WTC11 (cell line): ENCODE measurements around the gene SCRG1. TPM values are rescaled to one million over a fixed set of nuclear protein-coding genes. Genes with fewer than 3 reads are reported as not detected.

Source experiments
- ATAC-seq: fragments of 200-7000 bp; cut with Tn5 transposase; 2 replicates; pipeline ENCODE4 v1.10.0; 2021; ENCODE audit warnings: mild to moderate bottlenecking, moderate library complexity
- CTCF ChIA-PET: fragments of 300-600 bp; sonication (Branson Sonifier 250); formaldehyde crosslinking; loops from one replicate; lab custom pipeline; 2021; ENCODE audit warnings: antibody characterized with exemption; lab: Charles Lee
- POLR2A ChIA-PET: fragments of 350-600 bp; sonication (Branson Sonifier 250); formaldehyde crosslinking; loops from one replicate; lab custom pipeline; 2021; ENCODE audit warnings: antibody characterized with exemption; lab: Charles Lee
- DNase-seq: peaks from one replicate; pipeline ENCODE4 v3.0.0; 2021; ENCODE audit warnings: low spot score
- H3K27ac Mint-ChIP-seq: 2 replicates; pipeline ENCODE4 v1.8.0; 2021; ENCODE audit warnings: mixed read lengths
- H3K27me3 Mint-ChIP-seq: 2 replicates; pipeline ENCODE4 v1.8.0; 2021; ENCODE audit warnings: low read depth, mild to moderate bottlenecking, moderate library complexity, mixed read lengths
- H3K36me3 Mint-ChIP-seq: 2 replicates; pipeline ENCODE4 v1.8.0; 2021; ENCODE audit warnings: mixed read lengths
- H3K4me1 Mint-ChIP-seq: 2 replicates; pipeline ENCODE4 v1.8.0; 2022; ENCODE audit warnings: mixed read lengths
- H3K4me3 Mint-ChIP-seq: 2 replicates; pipeline ENCODE4 v1.8.0; 2021; ENCODE audit warnings: mild to moderate bottlenecking, moderate library complexity, mixed read lengths
- H3K9me3 Mint-ChIP-seq: 2 replicates; pipeline ENCODE4 v1.8.0; 2021; ENCODE audit warnings: mixed read lengths
- CREM ChIP-seq: sonication (generic); formaldehyde crosslinking; IDR thresholded peaks from 2 replicates; pipeline ENCODE4 v1.8.1; 2022; ENCODE audit warnings: mild to moderate bottlenecking, missing genetic modification reagents, moderate library complexity
- FOXJ3 ChIP-seq: sonication (generic); formaldehyde crosslinking; IDR thresholded peaks from 2 replicates; pipeline ENCODE4 v1.9.0; 2021; ENCODE audit warnings: missing genetic modification reagents, mild to moderate bottlenecking, borderline replicate concordance
- KAT7 ChIP-seq: sonication (generic); formaldehyde crosslinking; IDR thresholded peaks from 2 replicates; pipeline ENCODE4 v1.8.1; 2023; ENCODE audit warnings: missing genetic modification reagents, mild to moderate bottlenecking, borderline replicate concordance
- NR1H2 ChIP-seq: sonication (generic); formaldehyde crosslinking; IDR thresholded peaks from 2 replicates; pipeline ENCODE4 v1.9.0; 2021; ENCODE audit warnings: mild to moderate bottlenecking, moderate library complexity, missing genetic modification reagents
- NR3C1 ChIP-seq: sonication (generic); formaldehyde crosslinking; conservative IDR thresholded peaks from 2 replicates; pipeline ENCODE4 v1.8.1; 2023; ENCODE audit warnings: low read depth, mild to moderate bottlenecking, missing genetic modification reagents
- TEAD1 ChIP-seq: sonication (generic); formaldehyde crosslinking; IDR thresholded peaks from 2 replicates; pipeline ENCODE4 v1.8.0; 2022; ENCODE audit warnings: mild to moderate bottlenecking, missing genetic modification reagents
- ZBTB21 ChIP-seq: sonication (generic); formaldehyde crosslinking; IDR thresholded peaks from 2 replicates; pipeline ENCODE4 v1.8.1; 2023; ENCODE audit warnings: mild to moderate bottlenecking, missing genetic modification reagents, borderline replicate concordance
- ZNF138 ChIP-seq: sonication (generic); formaldehyde crosslinking; conservative IDR thresholded peaks from 2 replicates; pipeline ENCODE4 v1.8.1; 2022; ENCODE audit warnings: mild to moderate bottlenecking, moderate library complexity, missing genetic modification reagents
- ZNF232 ChIP-seq: sonication (generic); formaldehyde crosslinking; IDR thresholded peaks from 2 replicates; pipeline ENCODE4 v1.8.0; 2022; ENCODE audit warnings: mild to moderate bottlenecking, missing genetic modification reagents
- total RNA-seq: library from RNA; stranded (reverse); gene quantifications from 3 replicates; pipeline ENCODE4 v1.2.3, GENCODE V29; 2021
- TF ChIP-seq, protein P1 (sequence below): sonication (generic); formaldehyde crosslinking; IDR thresholded peaks from 2 replicates; pipeline ENCODE4 v1.8.0; 2022; ENCODE audit warnings: mild to moderate bottlenecking, missing genetic modification reagents
- TF ChIP-seq, protein P2 (sequence below): sonication (generic); formaldehyde crosslinking; IDR thresholded peaks from 2 replicates; pipeline ENCODE4 v1.8.0; 2023; ENCODE audit warnings: missing genetic modification reagents, mild to moderate bottlenecking, borderline replicate concordance
- TF ChIP-seq, protein P3 (sequence below): sonication (generic); formaldehyde crosslinking; IDR thresholded peaks from 2 replicates; pipeline ENCODE4 v1.8.0; 2022; ENCODE audit warnings: mild to moderate bottlenecking, missing genetic modification reagents
- TF ChIP-seq, protein P4 (sequence below): sonication (generic); formaldehyde crosslinking; IDR thresholded peaks from 2 replicates; pipeline ENCODE4 v1.8.1; 2023; ENCODE audit warnings: mild to moderate bottlenecking, missing genetic modification reagents, moderate library complexity
- TF ChIP-seq, protein P5 (sequence below): sonication (generic); formaldehyde crosslinking; IDR thresholded peaks from 2 replicates; pipeline ENCODE4 v1.8.1; 2022; ENCODE audit warnings: mild to moderate bottlenecking, missing genetic modification reagents, moderate library complexity, borderline replicate concordance
- TF ChIP-seq, protein P6 (sequence below): fragments of 250-450 bp; sonication (Bioruptor Pico); IDR thresholded peaks from 2 replicates; pipeline ENCODE4 v2.1.2; 2022; ENCODE audit warnings: mild to moderate bottlenecking, moderate library complexity
- TF ChIP-seq, protein P7 (sequence below): sonication (generic); formaldehyde crosslinking; IDR thresholded peaks from 2 replicates; pipeline ENCODE4 v1.8.0; 2022; ENCODE audit warnings: mild to moderate bottlenecking, missing genetic modification reagents
- TF ChIP-seq, protein P8 (sequence below): fragments of 250-450 bp; sonication (Bioruptor Pico); IDR thresholded peaks from 2 replicates; pipeline ENCODE4 v1.9.0; 2021; ENCODE audit warnings: mild to moderate bottlenecking

SCRG1 gene
- total RNA-seq, 1 experiment from 2014 or later, result not detected

DNA sequence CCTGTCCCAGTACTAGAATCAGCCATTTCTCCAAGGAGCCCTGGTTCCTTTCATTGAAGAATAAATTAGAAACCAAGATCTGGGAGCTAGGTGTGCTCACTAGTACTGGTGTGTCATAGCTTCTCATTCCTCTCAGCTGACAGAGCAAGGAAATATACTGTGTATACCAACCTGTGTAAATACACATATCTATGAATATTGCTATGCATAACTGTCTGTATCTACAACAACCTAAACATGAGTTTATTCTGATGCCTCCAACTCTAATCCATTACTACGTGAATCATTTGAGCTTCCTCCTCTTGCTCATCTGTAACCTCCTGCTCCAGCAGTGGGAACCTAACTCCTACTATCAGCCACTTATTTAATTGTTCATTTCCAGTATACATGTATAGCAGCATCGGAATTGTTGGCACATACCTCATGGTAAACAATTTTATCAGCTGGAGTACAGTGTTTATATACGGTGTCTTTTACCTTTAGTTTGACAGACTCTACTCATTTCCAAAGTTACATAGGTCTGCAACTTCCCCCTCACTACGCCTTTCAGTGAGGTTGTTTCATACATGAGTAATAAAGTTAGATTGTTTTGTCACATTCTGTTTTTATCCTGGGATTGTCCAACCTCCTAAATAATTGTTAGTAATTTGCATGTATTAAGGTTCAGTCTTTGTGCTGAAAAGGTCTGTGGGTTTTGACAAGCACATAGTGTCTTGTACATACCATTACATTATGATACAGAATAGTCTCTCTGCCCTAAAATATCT lies 7.1 kb upstream of the SCRG1 start:
- DNase-seq, result no peak
- H3K36me3 Mint-ChIP-seq, result no peaks in the 10 kb centered on the region
- no peak for ATAC-seq
- no peaks in the 10 kb centered on the region for H3K9me3 Mint-ChIP-seq
- no peak overlapping the region for H3K27ac Mint-ChIP-seq
- H3K27me3 Mint-ChIP-seq, result no peaks in the 10 kb centered on the region
- no peak overlapping the region for H3K4me3 Mint-ChIP-seq
- CTCF ChIA-PET, result interaction anchor here (0.7 to 1.0 kb wide), 2 partner anchors 14 to 84 kb away, joined by 3 read pairs; no protein-coding TSS in a partner anchor
- TF ChIP-seq, protein P1, sequence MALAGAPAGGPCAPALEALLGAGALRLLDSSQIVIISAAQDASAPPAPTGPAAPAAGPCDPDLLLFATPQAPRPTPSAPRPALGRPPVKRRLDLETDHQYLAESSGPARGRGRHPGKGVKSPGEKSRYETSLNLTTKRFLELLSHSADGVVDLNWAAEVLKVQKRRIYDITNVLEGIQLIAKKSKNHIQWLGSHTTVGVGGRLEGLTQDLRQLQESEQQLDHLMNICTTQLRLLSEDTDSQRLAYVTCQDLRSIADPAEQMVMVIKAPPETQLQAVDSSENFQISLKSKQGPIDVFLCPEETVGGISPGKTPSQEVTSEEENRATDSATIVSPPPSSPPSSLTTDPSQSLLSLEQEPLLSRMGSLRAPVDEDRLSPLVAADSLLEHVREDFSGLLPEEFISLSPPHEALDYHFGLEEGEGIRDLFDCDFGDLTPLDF (CRISPR knock-in tag), result no peak
- TF ChIP-seq, protein P2, sequence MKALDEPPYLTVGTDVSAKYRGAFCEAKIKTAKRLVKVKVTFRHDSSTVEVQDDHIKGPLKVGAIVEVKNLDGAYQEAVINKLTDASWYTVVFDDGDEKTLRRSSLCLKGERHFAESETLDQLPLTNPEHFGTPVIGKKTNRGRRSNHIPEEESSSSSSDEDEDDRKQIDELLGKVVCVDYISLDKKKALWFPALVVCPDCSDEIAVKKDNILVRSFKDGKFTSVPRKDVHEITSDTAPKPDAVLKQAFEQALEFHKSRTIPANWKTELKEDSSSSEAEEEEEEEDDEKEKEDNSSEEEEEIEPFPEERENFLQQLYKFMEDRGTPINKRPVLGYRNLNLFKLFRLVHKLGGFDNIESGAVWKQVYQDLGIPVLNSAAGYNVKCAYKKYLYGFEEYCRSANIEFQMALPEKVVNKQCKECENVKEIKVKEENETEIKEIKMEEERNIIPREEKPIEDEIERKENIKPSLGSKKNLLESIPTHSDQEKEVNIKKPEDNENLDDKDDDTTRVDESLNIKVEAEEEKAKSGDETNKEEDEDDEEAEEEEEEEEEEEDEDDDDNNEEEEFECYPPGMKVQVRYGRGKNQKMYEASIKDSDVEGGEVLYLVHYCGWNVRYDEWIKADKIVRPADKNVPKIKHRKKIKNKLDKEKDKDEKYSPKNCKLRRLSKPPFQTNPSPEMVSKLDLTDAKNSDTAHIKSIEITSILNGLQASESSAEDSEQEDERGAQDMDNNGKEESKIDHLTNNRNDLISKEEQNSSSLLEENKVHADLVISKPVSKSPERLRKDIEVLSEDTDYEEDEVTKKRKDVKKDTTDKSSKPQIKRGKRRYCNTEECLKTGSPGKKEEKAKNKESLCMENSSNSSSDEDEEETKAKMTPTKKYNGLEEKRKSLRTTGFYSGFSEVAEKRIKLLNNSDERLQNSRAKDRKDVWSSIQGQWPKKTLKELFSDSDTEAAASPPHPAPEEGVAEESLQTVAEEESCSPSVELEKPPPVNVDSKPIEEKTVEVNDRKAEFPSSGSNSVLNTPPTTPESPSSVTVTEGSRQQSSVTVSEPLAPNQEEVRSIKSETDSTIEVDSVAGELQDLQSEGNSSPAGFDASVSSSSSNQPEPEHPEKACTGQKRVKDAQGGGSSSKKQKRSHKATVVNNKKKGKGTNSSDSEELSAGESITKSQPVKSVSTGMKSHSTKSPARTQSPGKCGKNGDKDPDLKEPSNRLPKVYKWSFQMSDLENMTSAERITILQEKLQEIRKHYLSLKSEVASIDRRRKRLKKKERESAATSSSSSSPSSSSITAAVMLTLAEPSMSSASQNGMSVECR, result no peak
- TF ChIP-seq, protein P3, sequence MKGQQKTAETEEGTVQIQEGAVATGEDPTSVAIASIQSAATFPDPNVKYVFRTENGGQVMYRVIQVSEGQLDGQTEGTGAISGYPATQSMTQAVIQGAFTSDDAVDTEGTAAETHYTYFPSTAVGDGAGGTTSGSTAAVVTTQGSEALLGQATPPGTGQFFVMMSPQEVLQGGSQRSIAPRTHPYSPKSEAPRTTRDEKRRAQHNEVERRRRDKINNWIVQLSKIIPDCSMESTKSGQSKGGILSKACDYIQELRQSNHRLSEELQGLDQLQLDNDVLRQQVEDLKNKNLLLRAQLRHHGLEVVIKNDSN (CRISPR knock-in tag), result no peak
- no peak for TF ChIP-seq NR1H2 (CRISPR knock-in tag)
- TF ChIP-seq, protein P4, sequence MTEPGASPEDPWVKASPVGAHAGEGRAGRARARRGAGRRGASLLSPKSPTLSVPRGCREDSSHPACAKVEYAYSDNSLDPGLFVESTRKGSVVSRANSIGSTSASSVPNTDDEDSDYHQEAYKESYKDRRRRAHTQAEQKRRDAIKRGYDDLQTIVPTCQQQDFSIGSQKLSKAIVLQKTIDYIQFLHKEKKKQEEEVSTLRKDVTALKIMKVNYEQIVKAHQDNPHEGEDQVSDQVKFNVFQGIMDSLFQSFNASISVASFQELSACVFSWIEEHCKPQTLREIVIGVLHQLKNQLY, result no peak
- no peak for TF ChIP-seq ZNF138
- TF ChIP-seq, protein P5, sequence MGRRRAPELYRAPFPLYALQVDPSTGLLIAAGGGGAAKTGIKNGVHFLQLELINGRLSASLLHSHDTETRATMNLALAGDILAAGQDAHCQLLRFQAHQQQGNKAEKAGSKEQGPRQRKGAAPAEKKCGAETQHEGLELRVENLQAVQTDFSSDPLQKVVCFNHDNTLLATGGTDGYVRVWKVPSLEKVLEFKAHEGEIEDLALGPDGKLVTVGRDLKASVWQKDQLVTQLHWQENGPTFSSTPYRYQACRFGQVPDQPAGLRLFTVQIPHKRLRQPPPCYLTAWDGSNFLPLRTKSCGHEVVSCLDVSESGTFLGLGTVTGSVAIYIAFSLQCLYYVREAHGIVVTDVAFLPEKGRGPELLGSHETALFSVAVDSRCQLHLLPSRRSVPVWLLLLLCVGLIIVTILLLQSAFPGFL (CRISPR knock-in tag), result no peak
- TF ChIP-seq ZNF232 (CRISPR knock-in tag), result no peak
- TF ChIP-seq FOXJ3, result no peak
- TF ChIP-seq, protein P6, sequence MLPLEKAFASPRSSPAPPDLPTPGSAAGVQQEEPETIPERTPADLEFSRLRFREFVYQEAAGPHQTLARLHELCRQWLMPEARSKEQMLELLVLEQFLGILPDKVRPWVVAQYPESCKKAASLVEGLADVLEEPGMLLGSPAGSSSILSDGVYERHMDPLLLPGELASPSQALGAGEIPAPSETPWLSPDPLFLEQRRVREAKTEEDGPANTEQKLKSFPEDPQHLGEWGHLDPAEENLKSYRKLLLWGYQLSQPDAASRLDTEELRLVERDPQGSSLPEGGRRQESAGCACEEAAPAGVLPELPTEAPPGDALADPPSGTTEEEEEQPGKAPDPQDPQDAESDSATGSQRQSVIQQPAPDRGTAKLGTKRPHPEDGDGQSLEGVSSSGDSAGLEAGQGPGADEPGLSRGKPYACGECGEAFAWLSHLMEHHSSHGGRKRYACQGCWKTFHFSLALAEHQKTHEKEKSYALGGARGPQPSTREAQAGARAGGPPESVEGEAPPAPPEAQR (CRISPR knock-in tag), result no peak
- no peak for TF ChIP-seq TEAD1 (CRISPR knock-in tag)
- POLR2A ChIA-PET, result no interaction called here
- H3K4me1 Mint-ChIP-seq, result no peaks in the 10 kb centered on the region

DNA sequence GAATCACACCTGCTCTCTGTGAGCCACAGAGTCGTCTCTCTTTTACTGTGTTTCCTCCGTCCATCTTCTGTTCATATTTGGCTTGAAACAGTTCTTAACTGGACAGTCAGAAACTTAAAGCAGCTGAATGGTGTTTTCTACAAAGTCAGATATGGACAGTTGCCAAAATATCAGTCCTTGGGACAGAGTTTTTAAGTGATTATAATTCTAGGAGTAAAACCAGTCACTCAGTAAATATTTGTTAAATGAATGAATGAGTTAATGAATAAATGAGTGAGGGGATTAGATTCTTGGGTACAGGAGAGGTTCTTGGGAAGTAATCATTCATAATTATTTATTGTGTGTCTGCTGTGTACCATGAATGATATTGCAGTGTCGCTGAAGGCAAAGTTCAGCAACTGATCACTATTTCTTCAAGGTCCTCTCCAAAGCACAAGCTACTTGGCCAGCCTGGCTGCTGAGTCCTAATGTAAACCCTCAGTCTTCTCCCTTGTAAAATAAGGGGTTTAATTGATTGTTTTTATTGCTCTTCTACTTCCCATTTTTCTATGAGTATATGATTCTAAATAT lies 5.5 kb upstream of the SCRG1 start:
- no peaks in the 10 kb centered on the region for H3K9me3 Mint-ChIP-seq
- H3K36me3 Mint-ChIP-seq, result no peaks in the 10 kb centered on the region
- TF ChIP-seq, protein P7, sequence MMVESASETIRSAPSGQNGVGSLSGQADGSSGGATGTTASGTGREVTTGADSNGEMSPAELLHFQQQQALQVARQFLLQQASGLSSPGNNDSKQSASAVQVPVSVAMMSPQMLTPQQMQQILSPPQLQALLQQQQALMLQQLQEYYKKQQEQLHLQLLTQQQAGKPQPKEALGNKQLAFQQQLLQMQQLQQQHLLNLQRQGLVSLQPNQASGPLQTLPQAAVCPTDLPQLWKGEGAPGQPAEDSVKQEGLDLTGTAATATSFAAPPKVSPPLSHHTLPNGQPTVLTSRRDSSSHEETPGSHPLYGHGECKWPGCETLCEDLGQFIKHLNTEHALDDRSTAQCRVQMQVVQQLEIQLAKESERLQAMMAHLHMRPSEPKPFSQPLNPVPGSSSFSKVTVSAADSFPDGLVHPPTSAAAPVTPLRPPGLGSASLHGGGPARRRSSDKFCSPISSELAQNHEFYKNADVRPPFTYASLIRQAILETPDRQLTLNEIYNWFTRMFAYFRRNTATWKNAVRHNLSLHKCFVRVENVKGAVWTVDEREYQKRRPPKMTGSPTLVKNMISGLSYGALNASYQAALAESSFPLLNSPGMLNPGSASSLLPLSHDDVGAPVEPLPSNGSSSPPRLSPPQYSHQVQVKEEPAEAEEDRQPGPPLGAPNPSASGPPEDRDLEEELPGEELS (CRISPR knock-in tag), result no peak
- TF ChIP-seq CREM (CRISPR knock-in tag) (no peak), ZBTB21 (no peak), NR3C1 (CRISPR knock-in tag) (no peak), KAT7 (CRISPR knock-in tag) (no peak)
- TF ChIP-seq, protein P8, sequence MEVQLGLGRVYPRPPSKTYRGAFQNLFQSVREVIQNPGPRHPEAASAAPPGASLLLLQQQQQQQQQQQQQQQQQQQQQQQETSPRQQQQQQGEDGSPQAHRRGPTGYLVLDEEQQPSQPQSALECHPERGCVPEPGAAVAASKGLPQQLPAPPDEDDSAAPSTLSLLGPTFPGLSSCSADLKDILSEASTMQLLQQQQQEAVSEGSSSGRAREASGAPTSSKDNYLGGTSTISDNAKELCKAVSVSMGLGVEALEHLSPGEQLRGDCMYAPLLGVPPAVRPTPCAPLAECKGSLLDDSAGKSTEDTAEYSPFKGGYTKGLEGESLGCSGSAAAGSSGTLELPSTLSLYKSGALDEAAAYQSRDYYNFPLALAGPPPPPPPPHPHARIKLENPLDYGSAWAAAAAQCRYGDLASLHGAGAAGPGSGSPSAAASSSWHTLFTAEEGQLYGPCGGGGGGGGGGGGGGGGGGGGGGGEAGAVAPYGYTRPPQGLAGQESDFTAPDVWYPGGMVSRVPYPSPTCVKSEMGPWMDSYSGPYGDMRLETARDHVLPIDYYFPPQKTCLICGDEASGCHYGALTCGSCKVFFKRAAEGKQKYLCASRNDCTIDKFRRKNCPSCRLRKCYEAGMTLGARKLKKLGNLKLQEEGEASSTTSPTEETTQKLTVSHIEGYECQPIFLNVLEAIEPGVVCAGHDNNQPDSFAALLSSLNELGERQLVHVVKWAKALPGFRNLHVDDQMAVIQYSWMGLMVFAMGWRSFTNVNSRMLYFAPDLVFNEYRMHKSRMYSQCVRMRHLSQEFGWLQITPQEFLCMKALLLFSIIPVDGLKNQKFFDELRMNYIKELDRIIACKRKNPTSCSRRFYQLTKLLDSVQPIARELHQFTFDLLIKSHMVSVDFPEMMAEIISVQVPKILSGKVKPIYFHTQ (CRISPR knock-in tag), result no peak
- ChIA-PET POLR2A (interaction anchor here (0.5 kb wide), 1 partner anchor 214 kb away, joined by 4 read pairs; no protein-coding TSS in a partner anchor), CTCF (no interaction called here)
- no peaks in the 10 kb centered on the region for H3K27me3 Mint-ChIP-seq
- H3K4me1 Mint-ChIP-seq, result no peaks in the 10 kb centered on the region
- no peak overlapping the region for H3K4me3 Mint-ChIP-seq
- no peak overlapping the region for H3K27ac Mint-ChIP-seq
- ATAC-seq (no peak), DNase-seq (no peak)
